Liver (tissue), 3 donors: ENCODE results near the gene MLX.

Experiments used
- GABPA ChIP-seq, 2 donors: IDR thresholded peaks in 1 of 2; conservative IDR thresholded peaks in 1 of 2; 2 replicates each; pipeline ENCODE4 v1.6.1; 2016; ENCODE audit warnings: antibody characterized with exemption in 2 of 2, mild to moderate bottlenecking in 1 of 2, moderate library complexity in 1 of 2
- RAD21 ChIP-seq, 2 donors: IDR thresholded peaks; 2 replicates each; pipeline ENCODE4 v1.6.1; 2016; ENCODE audit warnings: antibody characterized with exemption in 2 of 2, mild to moderate bottlenecking in 2 of 2
- TAF1 ChIP-seq: conservative IDR thresholded peaks from 2 replicates; pipeline ENCODE4 v1.6.1; 2016; ENCODE audit warnings: antibody characterized with exemption, mild to moderate bottlenecking
- YY1 ChIP-seq: IDR thresholded peaks from 2 replicates; pipeline ENCODE4 v1.6.1; 2016; ENCODE audit warnings: antibody characterized with exemption, mild to moderate bottlenecking
- TF ChIP-seq, protein P1 (sequence below): IDR thresholded peaks from 2 replicates; pipeline ENCODE4 v1.6.1; 2016; ENCODE audit warnings: antibody characterized with exemption
- TF ChIP-seq, protein P2 (sequence below): fragments of 150-350 bp; IDR thresholded peaks from 2 replicates; pipeline ENCODE4 v1.5.1; 2017; ENCODE audit warnings: improper control_type of control experiment, low read depth, low read length; ENCODE audit not compliant: missing input control
- TF ChIP-seq, protein P3 (sequence below): IDR thresholded peaks from 2 replicates; pipeline ENCODE4 v1.6.1; 2016; ENCODE audit warnings: antibody characterized with exemption
- donor health status: healthy.
- donor health status: healthy.

DNA sequence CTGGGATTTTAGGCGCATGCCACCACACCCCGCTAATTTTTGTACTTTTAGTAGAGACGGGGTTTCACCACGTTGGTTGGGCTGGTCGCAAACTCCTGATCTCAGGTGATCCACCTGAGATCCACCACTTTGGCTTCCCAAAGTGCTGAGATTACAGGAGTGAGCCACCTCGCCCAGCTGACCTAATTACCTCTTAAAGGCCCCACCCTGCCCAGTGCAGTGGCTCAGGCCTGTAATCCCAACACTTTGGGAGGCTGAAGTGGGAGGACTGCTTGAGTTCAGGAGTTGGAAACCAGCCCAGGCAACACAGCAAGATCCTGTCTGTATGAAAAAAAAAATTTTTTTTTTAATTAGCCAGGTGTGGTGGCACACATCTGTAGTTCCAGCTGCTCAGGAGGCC, 7.8 kb upstream of the MLX start:
- no peak for TF ChIP-seq GABPA (IDR thresholded peaks at IDR 0.05 in 1 of 2, conservative IDR thresholded peaks at IDR 0.05 in 1 of 2)
- TF ChIP-seq, protein P1, sequence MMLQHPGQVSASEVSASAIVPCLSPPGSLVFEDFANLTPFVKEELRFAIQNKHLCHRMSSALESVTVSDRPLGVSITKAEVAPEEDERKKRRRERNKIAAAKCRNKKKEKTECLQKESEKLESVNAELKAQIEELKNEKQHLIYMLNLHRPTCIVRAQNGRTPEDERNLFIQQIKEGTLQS = no peak
- TF ChIP-seq, protein P2, sequence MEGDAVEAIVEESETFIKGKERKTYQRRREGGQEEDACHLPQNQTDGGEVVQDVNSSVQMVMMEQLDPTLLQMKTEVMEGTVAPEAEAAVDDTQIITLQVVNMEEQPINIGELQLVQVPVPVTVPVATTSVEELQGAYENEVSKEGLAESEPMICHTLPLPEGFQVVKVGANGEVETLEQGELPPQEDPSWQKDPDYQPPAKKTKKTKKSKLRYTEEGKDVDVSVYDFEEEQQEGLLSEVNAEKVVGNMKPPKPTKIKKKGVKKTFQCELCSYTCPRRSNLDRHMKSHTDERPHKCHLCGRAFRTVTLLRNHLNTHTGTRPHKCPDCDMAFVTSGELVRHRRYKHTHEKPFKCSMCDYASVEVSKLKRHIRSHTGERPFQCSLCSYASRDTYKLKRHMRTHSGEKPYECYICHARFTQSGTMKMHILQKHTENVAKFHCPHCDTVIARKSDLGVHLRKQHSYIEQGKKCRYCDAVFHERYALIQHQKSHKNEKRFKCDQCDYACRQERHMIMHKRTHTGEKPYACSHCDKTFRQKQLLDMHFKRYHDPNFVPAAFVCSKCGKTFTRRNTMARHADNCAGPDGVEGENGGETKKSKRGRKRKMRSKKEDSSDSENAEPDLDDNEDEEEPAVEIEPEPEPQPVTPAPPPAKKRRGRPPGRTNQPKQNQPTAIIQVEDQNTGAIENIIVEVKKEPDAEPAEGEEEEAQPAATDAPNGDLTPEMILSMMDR = no peak
- TF ChIP-seq TAF1 = no peak
- no peak for TF ChIP-seq RAD21 (IDR thresholded peaks at IDR 0.05)
- TF ChIP-seq, protein P3, sequence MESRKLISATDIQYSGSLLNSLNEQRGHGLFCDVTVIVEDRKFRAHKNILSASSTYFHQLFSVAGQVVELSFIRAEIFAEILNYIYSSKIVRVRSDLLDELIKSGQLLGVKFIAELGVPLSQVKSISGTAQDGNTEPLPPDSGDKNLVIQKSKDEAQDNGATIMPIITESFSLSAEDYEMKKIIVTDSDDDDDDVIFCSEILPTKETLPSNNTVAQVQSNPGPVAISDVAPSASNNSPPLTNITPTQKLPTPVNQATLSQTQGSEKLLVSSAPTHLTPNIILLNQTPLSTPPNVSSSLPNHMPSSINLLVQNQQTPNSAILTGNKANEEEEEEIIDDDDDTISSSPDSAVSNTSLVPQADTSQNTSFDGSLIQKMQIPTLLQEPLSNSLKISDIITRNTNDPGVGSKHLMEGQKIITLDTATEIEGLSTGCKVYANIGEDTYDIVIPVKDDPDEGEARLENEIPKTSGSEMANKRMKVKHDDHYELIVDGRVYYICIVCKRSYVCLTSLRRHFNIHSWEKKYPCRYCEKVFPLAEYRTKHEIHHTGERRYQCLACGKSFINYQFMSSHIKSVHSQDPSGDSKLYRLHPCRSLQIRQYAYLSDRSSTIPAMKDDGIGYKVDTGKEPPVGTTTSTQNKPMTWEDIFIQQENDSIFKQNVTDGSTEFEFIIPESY = no peak
- TF ChIP-seq YY1 = no peak
